GM12873 (cell line): ENCODE measurements around the gene ST3GAL5.
A peak's percentile ranks its signal among the peaks of the same experiment; 100 is the strongest.

ENCODE experiments used
- CTCF ChIP-seq: IDR thresholded peaks from 2 replicates; pipeline ENCODE4 v1.5.1; 2012; ENCODE audit warnings: low read depth, mild to moderate bottlenecking, moderate library complexity, low read length, control low read depth; ENCODE audit not compliant: insufficient read depth; ENCODE audit errors: missing control alignments

The ST3GAL5 gene

GRCh38 chr2:85888684-85889626, at the start of gene ST3GAL5:
TSS of gene ST3GAL5 (minus strand) at chr2:85888990. CDS start at chr2:85888905, 85 bp downstream.
- peak; percentile 72 for TF ChIP-seq CTCF

- TF ChIP-seq CTCF: no peak
Observed at GRCh38 chr2:85938456-85938855, 49.7 kb upstream of the ST3GAL5 start.

GRCh38 chr2:85937069-85937439, 48.3 kb upstream of the ST3GAL5 start:
- no peak for TF ChIP-seq CTCF

- TF ChIP-seq CTCF: no peak
Observed at GRCh38 chr2:85936421-85937068, 47.8 kb upstream of the ST3GAL5 start.

GRCh38 chr2:85935746-85936208, 47.0 kb upstream of the ST3GAL5 start:
- TF ChIP-seq CTCF: no peak

- no peak for TF ChIP-seq CTCF
Observed at GRCh38 chr2:85935170-85935745, 46.5 kb upstream of the ST3GAL5 start.

- TF ChIP-seq CTCF: no peak
Observed at GRCh38 chr2:85933753-85934594, 45.2 kb upstream of the ST3GAL5 start.
